Bone marrow (tissue), 2 donors: ENCODE results near the gene CH25H.

Source experiments
- DNase-seq, 2 donors: peaks; one replicate each; lab custom pipeline; 2025; lab: John Stamatoyannopoulos, UW

CH25H gene

DNA sequence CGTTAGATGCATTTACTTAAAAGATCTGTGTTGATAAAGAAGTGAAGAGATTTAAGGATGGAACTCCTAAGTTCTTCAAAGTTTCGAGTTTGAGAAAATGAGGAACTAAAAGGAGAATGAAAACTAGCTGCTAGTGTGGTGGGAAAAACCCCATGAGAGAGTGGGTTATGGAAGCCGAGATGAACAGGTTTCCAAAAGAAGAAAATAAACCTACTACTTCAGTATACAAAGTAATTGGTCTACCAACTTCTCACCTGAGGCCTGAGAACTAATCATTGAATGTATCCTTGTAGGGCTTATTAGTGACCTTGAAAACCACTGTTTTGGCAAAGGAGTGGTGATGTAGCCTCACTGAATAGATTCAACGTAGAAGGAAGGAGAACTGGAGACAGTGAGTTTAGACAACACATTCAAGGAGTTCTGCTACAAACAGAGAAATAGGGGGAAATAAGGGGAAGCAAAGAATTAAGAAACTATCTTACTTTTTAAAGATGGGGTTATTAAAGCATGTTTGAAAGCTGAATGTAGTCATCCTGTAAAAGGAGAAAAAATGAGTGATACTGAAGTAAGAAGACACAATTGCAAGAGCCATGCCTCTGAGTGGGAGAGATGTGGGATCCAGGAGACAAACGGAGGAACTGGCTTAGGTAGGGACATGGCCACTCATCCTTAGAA lies 50.8 kb downstream of the CH25H start:
- no peak for DNase-seq
